Measurements from ENCODE around the gene WRNIP1. TPM values are rescaled to one million over a fixed set of nuclear protein-coding genes. Genes with fewer than 3 reads are reported as not detected.

WRNIP1 gene
- total RNA-seq, 1 experiment from 2014 or later = 100 TPM

DNA sequence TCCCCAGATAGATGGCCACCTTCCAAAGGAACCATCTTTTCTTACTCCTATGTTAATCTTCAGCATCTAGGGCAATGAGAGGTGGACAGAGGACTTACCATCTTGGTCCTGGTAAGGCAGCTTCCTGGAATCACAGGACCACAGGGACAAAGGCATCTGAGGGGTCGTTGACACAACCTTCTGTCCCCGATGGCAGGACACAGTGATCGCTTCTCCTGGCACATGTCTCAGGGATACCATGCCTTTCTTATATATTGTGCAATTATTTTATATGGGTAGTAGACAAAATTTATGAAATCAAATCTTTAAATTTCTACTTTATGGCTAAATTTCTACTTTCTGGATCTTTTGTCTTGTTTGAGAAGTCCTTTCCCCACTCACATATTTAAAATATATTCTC is 56.4 kb downstream of the WRNIP1 start:
- no peak for DNase-seq (ENCODE audit: low spot score)
- in situ Hi-C loops (cut with HindIII; ENCODE audit: low sequenced_read_pairs) = no loop called here

DNA sequence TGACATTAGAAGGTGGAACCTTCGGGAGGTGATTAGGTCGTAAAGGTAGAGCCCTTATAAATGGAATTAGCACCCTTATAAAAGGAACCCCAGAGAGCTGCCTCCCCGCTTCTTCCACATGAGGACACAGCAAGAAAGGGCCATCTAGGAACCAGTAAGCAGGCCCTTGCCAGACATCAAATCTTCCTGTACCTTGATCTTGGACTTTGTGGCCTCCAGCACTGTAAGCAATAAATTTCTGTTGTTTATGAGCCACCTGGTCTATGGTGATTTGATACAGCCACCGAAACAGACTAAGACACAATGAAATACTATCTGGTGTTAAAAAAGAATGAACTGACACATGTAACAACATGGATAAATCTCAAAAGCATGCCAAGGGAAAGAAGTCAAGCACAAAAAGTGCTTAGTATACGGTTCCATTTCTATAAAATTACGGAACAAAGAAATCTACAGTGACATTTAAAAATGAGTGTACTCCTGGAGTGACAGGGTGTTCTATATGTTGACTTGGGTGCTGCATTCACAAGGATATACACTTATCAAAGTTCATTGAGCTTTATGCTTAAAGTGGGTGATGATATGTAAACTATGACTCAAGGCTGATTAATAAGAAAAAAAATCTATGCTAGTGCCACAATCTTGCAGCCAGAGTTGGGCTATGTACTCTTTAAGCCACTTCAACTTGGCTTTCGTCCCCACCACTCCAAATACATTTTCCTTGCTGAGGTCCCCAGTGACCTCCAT is 58.1 kb downstream of the WRNIP1 start:
- in situ Hi-C loops (cut with HindIII; ENCODE audit: low sequenced_read_pairs) = no loop called here
- DNase-seq (ENCODE audit: low spot score) = no peak

DNA sequence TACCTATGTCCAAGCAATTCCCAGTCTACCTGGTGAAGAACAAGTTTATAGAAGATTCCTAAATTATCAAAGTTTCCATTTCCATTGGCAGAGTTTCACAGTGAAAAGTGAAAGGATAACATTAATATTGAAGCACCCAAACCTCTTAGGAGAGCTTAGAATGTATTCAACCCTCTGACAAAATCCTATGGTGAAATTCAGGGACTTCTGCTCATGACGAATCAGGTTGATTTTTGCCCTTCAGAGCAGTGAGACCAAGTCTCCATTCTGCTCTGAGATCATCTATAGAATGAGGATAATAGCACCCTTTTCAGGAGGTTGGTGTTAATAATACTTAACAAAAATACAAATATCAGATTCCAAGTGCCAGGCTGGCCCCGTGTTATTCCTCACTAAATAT is 60.9 kb downstream of the WRNIP1 start:
- in situ Hi-C loops (cut with HindIII; ENCODE audit: low sequenced_read_pairs) = no loop called here
- no peak for DNase-seq (ENCODE audit: low spot score)

DNA sequence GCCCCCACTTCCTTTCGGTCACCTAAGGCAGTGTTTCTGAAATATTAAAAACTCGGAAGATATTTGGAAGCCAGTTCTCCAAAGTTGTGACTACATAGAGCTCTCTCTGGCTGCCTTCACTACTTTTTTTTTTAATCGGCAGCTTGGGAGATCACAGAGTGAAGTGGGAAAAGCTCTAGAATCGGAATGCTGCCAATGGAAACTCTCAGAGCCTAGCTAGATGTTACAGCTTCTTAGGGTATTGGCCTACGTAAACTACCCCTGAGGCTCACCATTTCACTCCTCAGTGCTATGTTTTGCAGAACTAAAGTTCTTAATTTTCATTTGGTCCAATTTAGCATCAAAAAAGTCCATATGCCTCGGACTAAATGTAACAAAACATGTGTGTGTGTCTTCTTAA is 61.9 kb downstream of the WRNIP1 start:
- in situ Hi-C loops (cut with HindIII; ENCODE audit: low sequenced_read_pairs) = no loop called here
- no peak for DNase-seq (ENCODE audit: low spot score)

DNA sequence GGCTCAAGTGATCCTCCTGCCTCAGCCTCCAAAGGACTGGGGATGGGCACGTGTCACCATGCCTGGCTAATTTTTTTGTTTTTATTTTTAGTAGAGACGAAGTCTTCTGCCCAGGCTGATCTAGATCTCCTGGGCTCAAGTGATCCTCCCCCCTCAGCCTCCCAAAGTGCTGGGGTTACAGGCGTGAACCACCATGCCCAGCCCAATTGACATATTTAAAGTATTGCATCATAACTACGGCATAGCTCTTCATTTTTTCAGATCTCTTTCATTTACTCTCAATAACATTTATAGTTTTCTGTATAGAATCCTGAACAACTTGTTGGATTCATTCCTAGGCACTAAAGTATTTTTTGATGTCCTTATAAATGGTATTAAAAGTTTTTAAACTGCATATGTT is 63.4 kb downstream of the WRNIP1 start:
- in situ Hi-C loops (cut with HindIII; ENCODE audit: low sequenced_read_pairs) = no loop called here
- no peak for DNase-seq (ENCODE audit: low spot score)

DNA sequence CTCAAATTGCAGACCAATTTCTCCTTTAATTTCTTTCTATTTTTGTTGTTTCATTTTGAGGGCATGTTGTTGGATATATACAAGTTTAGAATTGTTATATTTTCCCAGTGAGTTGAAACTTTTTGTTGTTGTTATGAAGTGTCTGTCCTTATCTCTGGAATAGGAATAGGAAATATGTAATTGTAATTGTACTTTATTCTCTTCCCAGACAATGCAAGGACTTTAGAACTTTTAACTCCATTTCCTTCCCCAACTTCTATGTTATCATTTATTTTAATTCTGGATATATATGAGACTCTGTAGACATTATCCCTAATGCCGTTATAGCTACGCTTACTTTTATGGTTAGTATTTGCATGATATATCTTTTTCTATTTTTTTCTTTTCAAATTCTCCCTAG is 64.1 kb downstream of the WRNIP1 start:
- in situ Hi-C loops (cut with HindIII; ENCODE audit: low sequenced_read_pairs) = no loop called here
- DNase-seq (ENCODE audit: low spot score) = no peak

DNA sequence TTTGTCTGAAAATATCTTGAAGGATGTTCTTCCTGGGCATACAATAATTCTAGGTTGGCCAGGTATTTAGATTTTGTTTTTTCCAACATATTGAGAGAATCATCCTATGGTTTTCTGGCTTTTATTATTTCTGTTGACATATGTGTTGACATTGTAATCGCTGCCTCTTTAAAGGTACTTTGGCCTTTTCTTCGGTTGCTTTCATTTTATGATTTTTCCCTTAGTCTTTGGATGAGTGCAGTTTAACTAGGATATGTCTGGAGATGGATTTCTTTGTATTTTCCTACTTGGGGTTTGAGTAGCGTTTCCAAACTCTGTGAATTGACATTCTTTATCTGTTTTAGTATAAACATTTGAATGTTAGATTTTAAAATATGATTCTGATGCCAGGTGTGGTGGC is 65.0 kb downstream of the WRNIP1 start:
- DNase-seq (ENCODE audit: low spot score) = no peak
- in situ Hi-C loops (cut with HindIII; ENCODE audit: low sequenced_read_pairs) = no loop called here

DNA sequence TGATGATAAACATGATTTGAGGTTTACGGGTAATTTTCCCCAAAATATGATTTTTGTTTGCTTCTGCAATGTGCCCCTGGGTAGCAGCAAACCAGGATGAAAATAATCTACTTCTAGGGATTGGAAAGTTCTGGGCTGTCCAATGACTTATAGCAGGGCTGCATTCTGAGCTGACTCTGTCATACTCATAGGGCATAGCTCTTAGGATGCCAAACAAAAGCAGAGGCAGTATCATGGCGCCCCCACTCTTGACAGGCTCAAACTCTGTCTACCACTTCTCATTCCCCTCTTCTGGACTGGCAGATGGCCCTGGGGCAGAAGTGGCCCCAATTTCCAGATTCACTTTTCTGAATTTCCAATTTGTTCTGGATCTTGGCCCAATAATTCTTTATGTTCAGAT is 66.2 kb downstream of the WRNIP1 start:
- in situ Hi-C loops (cut with HindIII; ENCODE audit: low sequenced_read_pairs) = no loop called here

DNA sequence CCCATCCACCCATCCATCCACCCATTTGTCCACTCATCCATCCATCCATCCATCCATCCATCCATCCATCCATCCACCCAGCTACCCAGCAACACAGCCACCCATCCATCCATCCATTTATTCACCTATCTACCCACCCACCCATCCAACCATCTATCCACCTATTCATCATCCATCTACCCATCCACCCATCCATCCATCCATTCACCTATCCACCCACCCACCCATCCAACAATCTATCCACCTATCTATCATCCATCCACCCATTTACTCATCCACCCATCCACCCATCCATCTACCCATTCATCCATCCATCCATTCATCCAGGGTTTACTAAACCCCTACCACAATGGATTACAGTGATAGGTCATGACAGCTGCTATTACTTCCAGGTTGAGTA is 69.1 kb downstream of the WRNIP1 start:
- no peak for DNase-seq (ENCODE audit: low spot score)
- in situ Hi-C loops (cut with HindIII; ENCODE audit: low sequenced_read_pairs) = no loop called here

More for the DNA sequence above, 66.2 kb downstream of the WRNIP1 start:
- no peak for DNase-seq (ENCODE audit: low spot score)

Other genes starting within 250 kb of the WRNIP1 start
- 0.31 and 0.64 TPM in 2 replicates for gene MYLK4, start 14.5 kb upstream of the WRNIP1 start, total RNA-seq (2014; rRNA removed; shearing (Covaris generic))
- gene SERPINB1, start 76.5 kb downstream of the WRNIP1 start, total RNA-seq (2014; rRNA removed; shearing (Covaris generic)) = 0.06 TPM in 1 of 2 replicates, not detected in the other
- gene SERPINB9, start 137.9 kb downstream of the WRNIP1 start, total RNA-seq (2014; rRNA removed; shearing (Covaris generic)) = 18.6 and 26.5 TPM in 2 replicates
- gene SERPINB6, start 206.2 kb downstream of the WRNIP1 start, total RNA-seq (2014; rRNA removed; shearing (Covaris generic)) = 128 and 147 TPM in 2 replicates
- gene NQO2, start 234.5 kb downstream of the WRNIP1 start, total RNA-seq (2014; rRNA removed; shearing (Covaris generic)) = 159 and 203 TPM in 2 replicates

Measured in G401 (cell line).